Middle frontal gyrus (tissue), 1 donor: ENCODE results near the gene TRIM27.
"Not testable (repeated sequence)": the region's sequence is repeated elsewhere in the genome, so short reads cannot be mapped to it uniquely, and the experiment has no call there.

ENCODE experiments used
- DNase-seq: peaks from one replicate; pipeline ENCODE4 v3.0.0-alpha.2; 2015; ENCODE audit warnings: low spot score; ENCODE audit errors: extremely low spot score

TRIM27 gene

DNA sequence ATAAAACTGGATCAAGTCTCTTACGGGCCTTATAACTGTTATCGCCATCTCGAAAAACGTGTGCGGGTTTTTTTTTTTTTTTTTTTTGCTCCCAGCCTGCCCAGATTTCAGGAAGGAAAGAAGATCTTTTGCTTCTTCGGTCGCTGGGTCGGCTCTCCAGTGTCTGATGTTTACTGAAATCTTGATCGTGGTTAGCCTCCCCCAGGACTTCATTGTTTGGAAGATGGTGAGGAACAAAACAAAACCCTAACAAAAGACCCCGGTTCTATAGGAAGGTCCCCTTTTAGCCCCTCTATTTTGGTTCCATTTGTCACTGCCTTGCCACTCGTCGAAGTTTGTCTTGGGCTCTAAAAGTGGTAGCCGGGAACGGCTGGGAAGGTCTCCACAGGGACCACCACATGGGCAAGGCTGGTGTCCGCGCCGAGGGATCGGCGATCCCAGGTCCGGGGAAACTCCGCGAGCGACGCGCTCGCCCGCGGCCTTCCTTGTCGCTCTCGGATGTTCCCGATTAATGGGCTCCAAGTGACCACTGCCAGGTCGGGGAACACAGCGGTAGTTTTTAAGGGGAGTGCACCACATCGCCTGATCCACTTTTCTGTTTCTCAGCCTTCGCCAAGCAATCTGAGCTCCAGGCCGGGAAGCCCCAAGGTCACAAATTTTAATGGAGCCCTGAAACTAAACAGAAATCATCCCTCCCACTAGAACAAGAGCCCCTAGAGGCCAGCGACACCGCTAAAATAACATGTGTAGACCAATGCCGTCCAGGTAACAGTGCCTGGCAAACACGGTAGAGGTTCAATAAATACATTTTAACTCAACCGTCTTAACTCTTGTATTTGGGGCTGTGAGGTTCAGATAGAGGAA, 27.0 kb downstream of the TRIM27 start:
- DNase-seq = no peak

DNA sequence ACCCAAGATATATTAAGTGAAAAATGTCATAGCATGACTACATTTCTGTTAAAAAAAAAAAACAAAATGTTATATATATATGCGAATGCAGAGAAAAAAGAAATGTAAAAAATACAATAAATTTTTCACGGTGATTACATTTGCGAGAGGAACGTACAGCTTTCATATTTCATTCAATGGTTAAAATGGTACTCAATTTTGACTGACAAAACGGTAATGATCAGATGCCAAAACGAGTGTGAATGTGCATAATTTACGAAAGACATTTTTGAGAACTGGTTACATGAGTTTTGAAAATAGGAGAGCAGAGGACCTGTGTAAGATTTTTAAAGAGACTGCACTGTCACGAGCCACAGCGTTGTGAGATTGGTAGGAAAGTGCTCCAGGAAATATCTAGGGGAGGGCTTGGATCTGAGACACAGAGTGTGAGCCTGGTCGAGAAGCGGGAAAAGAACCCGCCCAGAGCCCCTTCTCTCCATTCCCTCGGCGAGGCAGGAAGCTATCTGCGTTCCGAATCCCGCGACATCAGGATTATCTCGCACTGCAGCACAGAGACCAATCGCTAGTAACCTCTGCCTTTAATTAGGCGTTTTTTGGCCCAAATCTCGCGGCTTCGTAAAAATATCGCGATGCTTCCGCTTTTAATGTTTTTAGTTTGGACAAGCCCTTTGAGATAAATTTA, 28.5 kb downstream of the TRIM27 start:
- DNase-seq = peak; percentile 92

DNA sequence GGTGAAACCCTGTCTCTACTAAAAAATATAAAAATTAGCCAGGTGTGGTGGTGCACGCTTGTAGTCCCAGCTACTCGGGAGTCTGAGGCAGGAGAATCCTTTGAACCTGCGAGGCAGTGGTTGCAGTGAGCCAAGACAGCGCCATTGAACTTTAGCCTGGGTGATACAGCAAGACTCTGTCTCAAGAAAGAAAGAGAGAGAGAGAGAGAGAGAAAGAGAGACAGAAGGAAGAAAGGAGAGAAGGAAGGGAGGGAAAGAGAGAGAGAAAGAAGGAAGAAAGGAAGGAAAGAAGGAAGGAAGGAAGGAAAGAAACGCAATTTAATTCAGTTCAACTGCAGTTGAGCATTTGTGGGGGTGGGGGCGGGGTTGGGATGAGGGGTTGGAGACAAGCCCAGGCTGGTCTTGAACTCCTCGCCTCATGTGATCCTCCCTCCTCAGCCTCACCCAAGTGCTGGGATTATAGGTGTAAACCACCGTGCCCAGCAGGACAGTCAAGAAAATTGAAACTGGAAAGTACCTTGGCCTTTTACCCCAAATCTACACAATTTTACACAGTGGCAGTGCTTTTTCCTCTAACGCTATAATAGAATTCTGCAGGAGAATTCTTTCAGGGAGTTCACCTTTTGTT, 30.5 kb downstream of the TRIM27 start:
- no peak for DNase-seq

DNA sequence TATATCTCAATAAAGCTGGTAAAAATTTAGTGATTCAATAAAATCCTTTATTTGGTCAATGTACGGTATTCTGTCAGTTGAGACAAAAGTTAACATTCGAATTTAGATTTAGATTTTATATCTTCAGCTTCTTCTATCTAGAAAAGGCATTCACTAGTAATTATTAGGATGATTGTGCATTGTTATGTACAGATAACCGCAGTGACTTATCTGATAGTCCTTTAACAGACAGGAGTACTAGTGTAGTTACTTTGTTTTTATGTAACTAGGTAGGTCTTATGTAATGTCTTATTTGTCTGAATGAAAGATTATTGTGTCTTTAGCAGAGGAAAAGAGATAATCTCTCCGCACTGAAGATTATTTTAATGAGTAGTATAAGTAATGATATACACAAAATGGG, 31.3 kb downstream of the TRIM27 start:
- no peak for DNase-seq

DNA sequence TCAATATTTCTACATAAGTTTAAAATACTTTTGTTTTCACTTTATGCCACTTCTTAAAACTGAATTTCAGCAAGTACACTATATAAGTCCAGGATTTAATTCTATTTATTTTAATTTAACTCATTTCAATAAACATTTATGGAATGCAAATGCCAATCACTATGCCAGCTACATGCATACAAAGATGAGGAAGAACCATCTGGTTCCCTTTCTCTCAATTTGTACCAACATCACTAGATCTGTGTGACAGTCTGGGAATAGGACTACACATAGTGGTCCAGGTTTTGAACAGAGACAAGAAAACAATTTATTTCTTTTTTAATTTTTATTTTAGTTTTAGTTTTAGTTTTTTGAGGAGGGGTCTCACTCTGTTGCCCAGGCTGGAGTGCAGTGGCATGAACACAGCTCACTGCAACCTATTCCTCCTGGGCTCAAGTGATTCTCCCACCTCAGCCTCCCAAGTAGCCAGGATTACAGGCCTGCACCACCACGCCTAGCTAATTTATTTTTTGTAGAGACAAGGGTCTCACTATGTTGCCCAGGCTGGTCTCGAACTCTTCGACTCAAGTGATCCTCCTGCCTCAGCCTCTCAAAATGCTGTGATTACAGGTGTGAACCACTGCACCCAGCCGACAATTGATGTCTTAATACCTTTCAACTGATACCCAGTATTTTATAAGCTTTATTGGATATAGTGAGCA, 35.8 kb downstream of the TRIM27 start:
- no peak for DNase-seq

DNA sequence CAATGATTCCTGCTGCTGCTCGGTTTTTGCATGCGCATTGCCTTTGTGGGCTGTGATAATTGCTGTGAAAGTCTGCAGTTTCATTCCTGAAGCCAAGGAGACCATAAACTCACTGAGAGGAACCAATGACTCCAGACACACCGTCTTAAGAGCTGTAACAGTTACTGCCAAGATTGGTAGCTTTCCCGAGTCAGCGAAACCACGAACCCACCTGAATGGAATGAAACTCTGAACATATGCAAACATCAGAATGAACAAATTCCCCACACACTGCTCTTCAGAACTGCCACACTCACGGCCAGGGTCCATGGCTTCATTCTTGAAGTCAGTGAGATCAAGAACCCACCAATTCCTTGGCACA, 37.7 kb downstream of the TRIM27 start:
- DNase-seq = no peak

DNA sequence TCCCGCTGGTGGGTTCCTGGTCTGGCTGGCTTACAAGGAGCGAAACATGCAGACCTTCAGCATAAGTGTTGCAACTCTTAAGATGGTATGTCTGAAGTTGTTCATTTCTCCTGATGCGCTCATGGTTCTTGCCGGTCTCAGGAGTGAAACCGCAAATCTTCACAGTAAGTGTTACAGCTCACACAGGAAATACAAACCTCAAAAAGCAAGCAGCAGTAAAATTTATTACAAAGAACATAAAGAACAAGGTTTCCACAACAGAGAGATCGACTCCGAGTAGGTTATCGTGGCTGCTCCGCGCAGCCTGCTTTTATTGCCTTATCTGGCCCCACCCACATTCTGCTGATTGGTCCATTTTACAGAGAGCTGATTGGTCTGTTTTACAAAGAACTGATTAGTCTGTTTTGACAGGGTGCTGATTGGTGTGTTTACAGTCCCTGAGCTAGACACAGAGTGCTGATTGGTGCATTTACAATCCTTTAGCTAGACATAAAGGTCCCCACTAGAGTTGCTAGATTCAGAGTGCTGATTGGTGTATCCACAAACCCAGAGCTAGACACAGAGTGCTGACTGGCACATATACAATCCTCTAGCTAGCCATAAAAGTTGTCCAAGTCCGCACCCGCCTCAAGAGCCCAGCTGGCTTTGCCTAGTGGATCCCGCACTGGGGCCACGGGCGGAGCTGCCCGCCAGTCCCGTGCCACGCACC, 39.2 kb downstream of the TRIM27 start:
- DNase-seq = no peak

DNA sequence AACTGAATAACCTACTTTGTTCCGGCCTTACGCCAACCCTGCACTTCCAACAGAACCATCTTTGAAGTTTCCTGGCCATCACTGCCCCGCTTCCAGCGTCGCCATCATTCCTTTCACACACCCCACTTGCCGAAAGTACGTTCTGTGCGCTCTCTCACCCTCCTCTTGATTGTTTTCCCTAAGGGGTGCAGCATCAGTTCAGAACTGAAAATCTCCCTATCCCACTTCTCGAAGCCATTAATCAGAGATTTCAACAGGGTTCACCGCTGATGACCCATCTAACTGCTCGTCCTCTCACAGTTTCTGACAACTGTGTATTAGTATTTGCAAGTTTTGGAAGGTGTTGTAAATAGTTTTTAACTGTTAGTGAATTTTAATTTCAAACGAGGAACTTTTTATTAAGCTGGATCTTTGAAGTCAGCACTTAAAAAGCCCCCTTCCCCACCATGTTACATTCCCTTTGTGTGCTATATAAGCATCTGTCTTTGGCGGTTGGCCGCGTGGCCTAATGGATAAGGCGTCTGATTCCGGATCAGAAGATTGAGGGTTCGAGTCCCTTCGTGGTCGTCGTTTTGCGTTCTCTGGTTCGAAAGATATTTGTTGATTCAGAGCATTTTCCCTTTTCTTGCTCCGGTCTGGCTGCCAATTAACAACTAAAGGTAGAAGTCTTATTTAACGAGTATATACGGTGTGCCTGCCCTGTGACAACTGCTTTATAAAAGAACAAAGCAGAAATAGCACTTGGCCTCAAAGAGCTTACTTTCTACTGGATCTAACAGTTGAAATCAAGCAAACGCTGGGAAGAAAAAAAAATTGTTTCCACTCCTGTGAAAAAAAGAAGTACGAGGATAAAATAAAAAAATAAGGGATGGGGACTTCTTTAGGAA, 42.6 kb downstream of the TRIM27 start:
- DNase-seq = peak; percentile 56

DNA sequence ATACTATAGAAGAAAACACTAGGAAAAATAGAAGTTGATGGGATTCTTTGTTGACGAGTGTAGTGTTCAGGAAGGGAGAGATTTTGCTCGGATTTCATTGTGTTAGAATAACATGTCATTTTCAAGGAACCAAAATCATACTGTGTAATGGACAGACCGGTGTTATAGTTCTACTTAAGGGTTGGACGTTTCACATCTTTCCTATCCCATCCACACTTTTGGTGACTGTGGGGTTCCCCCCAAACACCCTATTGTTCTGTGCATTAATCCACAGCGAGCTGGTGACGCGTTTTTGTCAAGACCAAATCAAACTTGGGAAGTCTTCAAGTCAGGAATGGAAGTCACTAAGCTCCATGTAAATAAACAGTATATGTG, 43.3 kb downstream of the TRIM27 start:
- no peak for DNase-seq

DNA sequence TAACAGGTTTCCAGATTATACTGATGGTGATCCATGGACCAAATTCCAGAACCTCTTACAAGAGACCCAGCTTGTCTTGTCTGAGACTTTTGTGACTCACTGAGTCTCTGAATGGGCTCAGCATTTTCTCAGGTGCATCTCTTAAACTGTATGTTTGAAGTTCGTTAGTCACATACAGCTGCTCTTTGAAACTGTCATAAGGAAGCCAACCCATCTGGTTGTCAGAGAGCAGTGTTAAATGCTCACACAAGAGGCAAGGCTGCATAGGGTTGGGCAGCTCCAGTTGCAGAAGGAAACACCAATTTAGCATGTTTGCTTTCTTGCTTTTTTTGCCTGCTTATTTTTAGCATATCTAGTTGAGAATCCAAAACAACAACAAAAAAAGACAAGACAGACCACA, 47.1 kb downstream of the TRIM27 start:
- no peak for DNase-seq

DNA sequence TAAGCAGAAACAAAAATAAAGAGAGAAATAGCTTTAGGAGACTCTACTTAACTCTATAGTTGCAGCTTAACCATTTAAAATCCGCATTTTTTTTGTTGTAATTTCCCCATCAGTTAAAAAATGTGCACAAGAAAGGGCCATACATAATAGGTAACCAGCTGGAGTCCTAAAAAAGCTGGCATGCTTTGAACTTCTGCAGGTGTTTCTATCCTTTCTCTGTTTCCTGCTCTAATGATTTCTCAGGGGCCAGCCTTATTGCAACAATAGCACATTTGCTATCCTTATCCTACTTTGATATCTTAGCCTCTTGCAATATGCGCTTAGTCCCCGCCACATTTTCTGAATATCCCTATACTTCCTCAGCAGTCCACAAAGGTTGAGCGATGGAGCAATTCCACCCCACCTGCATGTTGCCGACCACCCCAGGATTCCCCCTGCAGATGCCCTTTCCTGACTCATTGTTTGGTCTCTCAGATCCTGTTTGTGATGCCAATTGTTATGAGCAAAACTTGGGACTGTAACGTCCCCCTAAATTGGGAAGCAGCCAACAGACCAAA, 48.5 kb downstream of the TRIM27 start:
- DNase-seq = no peak

DNA sequence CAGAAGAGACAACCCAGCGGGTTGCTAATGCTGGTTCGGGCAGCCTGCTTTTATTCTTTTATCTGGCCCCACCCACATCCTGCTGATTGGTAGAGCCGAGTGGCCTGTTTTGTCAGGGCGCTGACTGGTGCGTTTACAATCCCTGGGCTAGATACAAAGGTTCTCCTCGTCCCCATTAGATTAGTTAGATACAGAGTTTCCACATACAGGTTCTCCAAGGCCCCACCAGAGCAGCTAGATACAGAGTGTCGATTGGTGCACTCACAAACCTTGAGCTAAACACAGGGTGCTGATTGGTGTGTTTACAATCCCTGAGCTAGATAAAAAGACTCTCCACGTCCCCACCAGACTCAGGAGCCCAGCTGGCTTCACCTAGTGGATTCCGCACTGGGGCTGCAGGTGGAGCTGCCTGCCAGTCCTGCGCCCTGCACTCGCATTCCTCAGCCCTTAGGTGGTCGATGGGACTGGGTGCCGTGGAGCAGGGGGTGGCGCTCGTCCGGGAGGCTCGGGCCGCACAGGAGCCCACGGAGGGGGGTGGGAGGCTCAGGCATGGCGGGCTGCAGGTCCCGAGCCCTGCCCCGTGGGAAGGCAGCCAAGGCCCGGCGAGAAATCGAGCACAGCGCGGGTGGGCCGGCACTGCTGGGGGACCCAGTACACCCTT, 51.5 kb downstream of the TRIM27 start:
- DNase-seq = not testable (repeated sequence)

DNA sequence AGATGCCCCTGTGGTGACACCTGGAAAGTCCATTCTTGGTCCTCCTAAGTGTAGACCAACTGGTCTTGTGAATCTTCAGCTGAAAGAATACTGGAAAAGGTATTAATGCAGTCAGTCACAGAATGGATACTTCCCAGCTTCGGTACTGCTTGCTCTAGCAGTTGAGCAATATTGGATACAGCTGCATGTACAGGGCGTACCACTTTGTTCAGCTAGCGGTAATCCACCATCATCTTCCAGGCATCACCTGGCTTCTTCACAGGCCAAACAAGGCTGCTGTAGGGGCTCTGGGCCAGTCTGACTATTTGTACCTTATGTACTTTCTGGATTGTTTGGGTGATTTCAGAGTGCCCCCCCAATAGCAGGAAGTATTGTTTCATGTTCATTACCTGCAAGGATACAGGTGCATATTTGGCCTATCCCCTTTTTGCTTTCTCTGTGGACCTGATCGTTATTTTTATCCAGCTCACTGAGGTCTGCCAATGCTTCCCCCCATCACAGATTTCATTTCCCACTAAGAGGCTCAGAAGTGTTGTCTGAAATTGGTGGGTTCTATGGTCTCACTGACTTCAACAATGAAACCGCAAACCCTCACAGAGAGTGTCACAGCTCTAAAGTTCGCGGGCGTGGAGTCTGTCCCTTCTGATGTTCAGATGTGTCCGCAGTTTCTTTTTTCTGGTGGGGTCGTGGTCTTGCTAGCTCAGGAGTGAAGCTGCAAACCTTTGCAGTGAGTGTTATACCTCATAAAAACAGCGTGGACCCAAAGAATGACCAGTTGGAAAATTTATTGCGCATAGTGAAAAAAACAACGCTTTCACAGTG, 52.2 kb downstream of the TRIM27 start:
- DNase-seq = no peak

DNA sequence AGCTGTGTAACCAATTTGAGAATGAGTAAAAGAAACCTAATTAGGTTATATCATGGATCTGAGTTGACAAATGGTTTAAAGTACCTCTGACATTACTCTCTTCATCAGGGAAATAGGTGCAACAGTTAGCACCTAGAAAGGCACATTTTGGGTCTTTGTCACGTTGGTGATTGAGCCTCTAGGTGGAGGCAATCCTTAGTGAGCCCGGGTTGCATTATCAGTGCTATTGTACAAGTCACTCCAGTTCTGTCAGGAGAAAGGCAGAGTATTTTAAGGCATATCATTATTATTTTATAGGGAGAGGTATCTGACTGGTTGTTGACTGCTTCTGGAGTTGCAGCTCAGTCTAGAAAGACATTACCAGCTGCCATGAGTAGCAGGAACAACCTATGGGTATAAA, 54.9 kb downstream of the TRIM27 start:
- DNase-seq = no peak

DNA sequence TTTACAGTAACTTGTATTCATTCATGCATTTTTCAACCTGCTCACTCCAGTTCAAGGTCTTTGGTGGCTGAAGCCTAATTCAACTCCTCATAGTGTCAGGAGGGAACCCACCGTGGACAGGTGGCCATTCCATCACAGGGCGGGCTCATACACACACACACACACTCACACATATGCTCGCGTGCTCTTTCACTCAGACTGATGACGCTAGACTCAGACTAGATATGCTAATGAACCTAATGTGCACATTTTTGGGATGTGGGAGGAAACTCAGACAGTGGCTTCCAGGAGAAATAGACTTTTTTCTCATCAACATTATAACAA, 56.7 kb downstream of the TRIM27 start:
- DNase-seq = no peak

DNA sequence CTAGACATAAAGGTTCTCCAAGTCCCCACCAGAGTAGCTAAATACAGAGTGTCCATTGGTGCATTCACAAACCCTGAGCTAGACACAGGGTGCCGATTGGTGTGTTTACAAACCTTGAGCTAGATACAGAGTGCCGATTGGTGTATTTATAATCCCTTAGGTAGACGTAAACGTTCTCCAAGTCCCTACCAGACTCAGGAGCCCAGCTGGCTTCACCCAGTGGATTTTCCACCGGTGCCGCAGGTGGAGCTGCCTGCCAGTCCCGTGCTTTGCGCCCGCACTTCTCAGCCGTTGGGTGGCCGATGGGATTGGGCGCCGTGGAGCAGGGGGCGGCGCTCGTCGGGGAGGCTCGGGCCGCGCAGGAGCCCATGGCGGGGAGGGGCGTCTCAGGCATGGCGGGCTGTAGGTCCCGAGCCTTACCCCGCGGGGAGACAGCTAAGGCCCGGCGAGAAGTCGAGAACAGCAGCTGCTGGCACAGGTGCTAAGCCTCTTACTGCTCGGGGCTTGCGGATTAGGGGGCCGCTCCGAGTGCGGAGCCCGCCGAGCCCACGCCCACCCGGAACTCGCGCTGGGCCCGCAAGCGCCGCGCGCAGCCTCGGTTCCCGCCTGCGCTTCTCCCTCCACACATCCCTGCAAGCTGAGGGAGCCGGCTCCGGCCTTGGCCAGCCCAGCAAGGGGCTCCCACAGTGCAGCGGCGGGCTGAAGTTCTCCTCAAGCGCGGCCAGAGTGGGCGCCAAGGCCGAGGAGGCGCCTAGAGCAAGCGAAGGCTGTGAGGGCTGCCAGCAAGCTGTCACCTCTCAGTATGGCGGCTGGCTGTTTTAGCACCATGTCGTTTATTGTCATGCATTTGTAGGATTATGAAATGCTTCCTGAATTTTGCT, 57.3 kb downstream of the TRIM27 start:
- DNase-seq = not testable (repeated sequence)

DNA sequence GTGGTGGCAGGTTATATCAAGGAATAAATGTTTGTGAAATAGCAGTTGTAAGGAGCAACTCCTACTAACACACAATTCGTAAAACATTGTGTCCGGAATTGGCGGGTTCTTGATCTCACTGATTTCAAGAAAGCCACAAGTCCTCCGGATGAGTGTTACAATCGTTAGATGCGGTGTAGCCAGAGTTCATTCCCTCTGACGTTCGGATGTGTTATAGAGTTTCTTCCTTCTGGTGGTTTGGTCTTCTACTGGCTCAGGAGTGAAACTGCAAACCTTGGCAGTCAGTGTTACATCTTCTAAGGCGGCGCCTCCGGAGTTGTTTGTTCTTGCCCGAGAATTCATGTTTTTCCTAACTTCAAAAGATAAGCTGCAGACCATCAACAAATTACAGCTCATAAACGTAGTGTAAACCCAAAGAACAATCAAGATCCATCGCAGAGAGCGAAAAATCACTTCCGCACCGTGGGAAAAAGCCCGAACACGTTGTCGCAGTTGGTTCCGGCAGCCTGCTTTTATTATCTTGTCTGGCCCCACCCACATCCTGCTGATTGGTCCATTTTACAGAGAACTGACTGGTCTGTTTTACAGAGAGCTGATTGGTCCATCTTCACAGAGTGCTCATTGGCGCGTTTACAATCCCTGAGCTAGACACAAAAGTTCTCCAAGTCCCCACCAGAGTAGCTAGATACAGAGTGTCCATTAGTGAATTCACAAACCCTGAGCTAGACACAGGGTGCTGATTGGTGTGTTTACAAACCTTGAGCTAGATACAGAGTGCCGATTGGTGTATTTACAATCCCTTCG, 58.2 kb downstream of the TRIM27 start:
- DNase-seq = no peak
